HFFc6 (cell line): ENCODE measurements around the gene NFX1. TPM values are rescaled to one million over a fixed set of nuclear protein-coding genes. Genes with fewer than 3 reads are reported as not detected.

ENCODE experiments used
- DNase-seq: peaks from one replicate; pipeline ENCODE4 v3.0.0-alpha.2; 2018
- H3K27ac Mint-ChIP-seq: 2 replicates; pipeline ENCODE4 v1.8.0; 2020; ENCODE audit warnings: mild to moderate bottlenecking, mixed read lengths
- H3K27me3 Mint-ChIP-seq: 2 replicates; pipeline ENCODE4 v1.8.0; 2021; ENCODE audit warnings: mild to moderate bottlenecking, moderate library complexity, mixed read lengths; ENCODE audit not compliant: insufficient read depth
- H3K36me3 Mint-ChIP-seq: 2 replicates; pipeline ENCODE4 v1.8.0; 2021; ENCODE audit warnings: low read depth, mixed read lengths
- H3K4me1 Mint-ChIP-seq: 2 replicates; pipeline ENCODE4 v1.8.0; 2020; ENCODE audit warnings: low read depth, mixed read lengths
- H3K4me3 Mint-ChIP-seq: 2 replicates; pipeline ENCODE4 v1.8.0; 2020; ENCODE audit warnings: mild to moderate bottlenecking, moderate library complexity, mixed read lengths
- H3K9me3 Mint-ChIP-seq: 2 replicates; pipeline ENCODE4 v1.8.0; 2020; ENCODE audit warnings: mild to moderate bottlenecking, mixed read lengths
- total RNA-seq, 6 experiments: library from RNA; stranded (reverse); fragmentation: NEBNext Ultra II Directional; extraction: Animal tissue kit (Norgen Biotek cat#: 25700); gene quantifications; 2 replicates in 1 of 6; 3 replicates in 5 of 6; pipeline ENCODE4 v1.2.3, GENCODE V29; 2021
- TF ChIP-seq, protein P1 (sequence below): fragments of 200-600 bp; sonication (generic); IDR thresholded peaks from 2 replicates; pipeline ENCODE4 v1.5.0; 2021; ENCODE audit warnings: antibody characterized with exemption, mild to moderate bottlenecking

Gene NFX1
- total RNA-seq, 6 experiments from 2014 or later, result 25.7 to 28.0 (median 27.8) TPM

DNA sequence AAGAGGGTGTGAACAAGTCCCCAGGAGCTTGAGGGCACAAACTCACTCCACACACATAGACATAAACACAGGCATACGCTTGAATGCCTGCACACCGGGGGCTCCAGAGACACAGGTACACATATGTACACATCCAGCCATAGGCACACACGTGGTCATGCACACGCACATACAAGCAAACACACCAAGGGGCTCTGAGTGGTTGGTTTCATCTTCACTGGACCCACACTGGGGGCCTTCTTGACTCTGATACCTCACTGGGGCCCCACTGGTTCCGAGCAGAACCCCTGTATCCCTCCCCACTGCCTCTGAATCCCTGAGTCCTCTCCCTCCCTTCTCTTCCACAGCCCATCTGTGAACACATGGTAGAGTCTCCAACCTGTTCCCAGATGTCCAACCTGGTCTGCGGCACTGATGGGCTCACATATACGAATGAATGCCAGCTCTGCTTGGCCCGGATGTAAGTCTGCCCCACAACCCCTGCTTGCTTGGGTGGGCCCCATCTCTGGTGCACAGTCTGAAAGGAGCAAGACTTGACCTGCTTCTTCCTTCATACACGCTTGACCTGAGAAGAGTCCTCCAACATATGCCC lies 44.0 kb upstream of the NFX1 start:
- no peak overlapping the region for H3K4me3 Mint-ChIP-seq
- TF ChIP-seq, protein P1, sequence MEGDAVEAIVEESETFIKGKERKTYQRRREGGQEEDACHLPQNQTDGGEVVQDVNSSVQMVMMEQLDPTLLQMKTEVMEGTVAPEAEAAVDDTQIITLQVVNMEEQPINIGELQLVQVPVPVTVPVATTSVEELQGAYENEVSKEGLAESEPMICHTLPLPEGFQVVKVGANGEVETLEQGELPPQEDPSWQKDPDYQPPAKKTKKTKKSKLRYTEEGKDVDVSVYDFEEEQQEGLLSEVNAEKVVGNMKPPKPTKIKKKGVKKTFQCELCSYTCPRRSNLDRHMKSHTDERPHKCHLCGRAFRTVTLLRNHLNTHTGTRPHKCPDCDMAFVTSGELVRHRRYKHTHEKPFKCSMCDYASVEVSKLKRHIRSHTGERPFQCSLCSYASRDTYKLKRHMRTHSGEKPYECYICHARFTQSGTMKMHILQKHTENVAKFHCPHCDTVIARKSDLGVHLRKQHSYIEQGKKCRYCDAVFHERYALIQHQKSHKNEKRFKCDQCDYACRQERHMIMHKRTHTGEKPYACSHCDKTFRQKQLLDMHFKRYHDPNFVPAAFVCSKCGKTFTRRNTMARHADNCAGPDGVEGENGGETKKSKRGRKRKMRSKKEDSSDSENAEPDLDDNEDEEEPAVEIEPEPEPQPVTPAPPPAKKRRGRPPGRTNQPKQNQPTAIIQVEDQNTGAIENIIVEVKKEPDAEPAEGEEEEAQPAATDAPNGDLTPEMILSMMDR, result no peak
- H3K9me3 Mint-ChIP-seq, result no peaks in the 10 kb centered on the region
- no peak for DNase-seq
- peaks cover 3% of the 10 kb centered on the region; the same call in 1 of the 2 replicates for H3K36me3 Mint-ChIP-seq
- peaks cover 7% of the 10 kb centered on the region for H3K4me1 Mint-ChIP-seq
- peaks cover 3% of the 10 kb centered on the region; the same call in 1 of the 2 replicates for H3K27me3 Mint-ChIP-seq
- H3K27ac Mint-ChIP-seq, result no peak overlapping the region

DNA sequence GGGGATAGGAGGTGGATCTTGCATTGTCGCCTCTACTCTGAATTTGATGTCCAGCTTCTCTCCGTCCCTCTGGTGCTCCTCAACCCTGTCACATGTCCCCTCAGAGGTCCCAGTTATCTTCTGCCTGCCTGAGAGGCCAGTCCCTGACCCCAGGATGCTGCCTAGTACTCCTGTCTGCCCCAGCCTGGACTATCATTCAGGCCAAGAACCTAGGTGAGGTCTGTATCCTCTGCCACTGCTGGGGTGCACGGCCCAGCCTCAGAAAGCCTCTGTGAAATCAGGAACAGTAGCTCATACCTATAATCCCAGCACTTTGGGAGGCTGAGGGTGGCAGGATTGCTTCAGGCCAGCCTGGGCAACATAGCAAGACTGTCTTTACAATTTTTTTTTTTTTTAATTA lies 41.7 kb upstream of the NFX1 start:
- peaks cover 1% of the 10 kb centered on the region for H3K27me3 Mint-ChIP-seq
- H3K9me3 Mint-ChIP-seq, result no peaks in the 10 kb centered on the region

DNA sequence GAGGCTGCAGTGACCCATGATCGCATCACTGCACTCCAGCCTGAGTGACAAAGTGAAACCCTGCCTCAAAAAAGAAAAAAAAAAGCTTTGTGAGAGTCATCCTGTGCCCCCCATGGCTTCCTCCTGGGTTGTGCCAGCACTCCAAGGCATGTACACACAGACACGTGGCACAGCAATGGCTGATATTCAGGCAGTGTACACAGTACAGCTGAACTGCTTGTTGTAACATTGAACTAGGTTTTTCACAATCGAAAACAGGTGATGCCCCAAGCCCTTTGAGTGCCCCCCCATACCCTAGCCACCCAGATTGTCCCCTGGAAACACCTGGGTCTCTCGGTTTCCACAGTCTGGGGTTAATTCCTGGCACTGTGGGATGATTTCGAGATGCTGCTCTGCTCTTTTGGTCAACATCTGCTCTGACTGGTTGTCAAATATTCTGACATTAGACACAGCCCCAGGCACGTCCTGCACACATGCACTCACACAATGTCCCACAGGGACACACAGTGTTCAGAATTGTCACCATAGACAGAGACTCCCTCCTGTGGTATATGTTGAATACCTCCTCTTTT lies 41.1 kb upstream of the NFX1 start:
- TF ChIP-seq, protein P1, result no peak

More for the DNA sequence above, 41.7 kb upstream of the NFX1 start:
- Mint-ChIP-seq H3K4me1 (peaks cover 7% of the 10 kb centered on the region), H3K4me3 (no peak overlapping the region), H3K27ac (no peak overlapping the region), H3K36me3 (peaks cover 11% of the 10 kb centered on the region; the same call in 1 of the 2 replicates)
- no peak for DNase-seq
- TF ChIP-seq, protein P1, result no peak

DNA sequence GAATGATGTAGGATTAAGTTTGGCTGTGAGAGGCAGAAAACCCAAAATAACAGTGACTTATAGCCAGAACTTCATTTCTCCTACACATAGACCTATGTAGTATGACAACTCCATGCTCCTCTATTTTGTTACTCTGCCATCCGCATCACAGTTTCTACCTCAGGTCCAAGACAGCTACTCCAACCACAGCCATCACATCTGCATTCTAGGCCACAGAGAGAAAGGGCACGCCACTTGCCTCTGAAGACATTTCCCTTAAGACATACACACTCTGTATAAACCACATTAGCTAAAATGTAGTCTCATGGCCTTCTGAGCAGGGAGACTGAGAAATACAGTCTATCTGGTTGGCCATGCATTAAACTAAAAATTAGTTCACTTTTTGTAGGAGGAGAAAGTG lies 40.3 kb upstream of the NFX1 start:
- Mint-ChIP-seq H3K4me1 (peaks cover 7% of the 10 kb centered on the region), H3K36me3 (peaks cover 17% of the 10 kb centered on the region; the same call in 1 of the 2 replicates), H3K9me3 (no peaks in the 10 kb centered on the region), H3K27me3 (peaks cover 1% of the 10 kb centered on the region), H3K27ac (peak overlapping the region; percentile 73; the same call in 1 of the 2 replicates), H3K4me3 (no peak overlapping the region)
- TF ChIP-seq, protein P1, result no peak
- DNase-seq, result no peak

More for the DNA sequence above, 41.1 kb upstream of the NFX1 start:
- H3K27me3 Mint-ChIP-seq, result peaks cover 1% of the 10 kb centered on the region
- no peak for DNase-seq
- no peak overlapping the region for H3K27ac Mint-ChIP-seq
- H3K4me3 Mint-ChIP-seq, result no peak overlapping the region
- peaks cover 11% of the 10 kb centered on the region; the same call in 1 of the 2 replicates for H3K36me3 Mint-ChIP-seq
- H3K9me3 Mint-ChIP-seq, result no peaks in the 10 kb centered on the region
- H3K4me1 Mint-ChIP-seq, result peaks cover 7% of the 10 kb centered on the region

DNA sequence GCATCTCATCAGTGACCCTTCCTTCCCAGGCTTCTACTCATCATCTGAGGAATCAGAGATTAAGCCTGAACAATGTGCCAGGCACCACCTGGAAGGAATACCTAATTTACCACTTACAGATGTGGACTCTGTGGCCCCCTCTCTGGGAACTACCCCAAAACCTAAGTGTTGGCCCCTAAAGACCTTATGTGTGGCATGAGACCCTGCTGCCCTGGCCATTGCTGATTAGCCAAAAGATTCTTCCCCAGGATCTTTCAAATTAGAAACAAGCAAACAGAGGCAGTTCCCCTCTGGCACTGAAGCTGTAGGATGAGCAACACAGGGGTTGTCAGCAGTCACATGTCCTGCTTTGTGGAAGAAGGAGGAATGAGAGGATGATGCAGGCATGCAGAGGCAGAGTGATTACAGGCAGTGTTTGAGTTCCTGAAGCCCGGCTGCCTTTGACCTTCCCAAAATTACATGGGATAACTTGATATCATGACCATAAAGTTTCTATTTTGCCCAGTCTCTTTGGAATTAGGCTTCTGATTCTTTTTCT lies 39.8 kb upstream of the NFX1 start:
- peak; percentile 59 for DNase-seq
- peaks cover 7% of the 10 kb centered on the region for H3K4me1 Mint-ChIP-seq
- peaks cover 18% of the 10 kb centered on the region for H3K36me3 Mint-ChIP-seq
- H3K27me3 Mint-ChIP-seq, result peaks cover 1% of the 10 kb centered on the region
- no peak overlapping the region for H3K4me3 Mint-ChIP-seq
- H3K9me3 Mint-ChIP-seq, result no peaks in the 10 kb centered on the region
- TF ChIP-seq, protein P1, result no peak
- H3K27ac Mint-ChIP-seq, result peak overlapping the region; percentile 73
